ENCODE data around the gene SFT2D3. TPM values are rescaled to one million over a fixed set of nuclear protein-coding genes. Genes with fewer than 3 reads are reported as not detected.

The SFT2D3 gene
- total and polyA plus RNA-seq, 2 of the 13 experiments (the other 11 are each of a cell fraction or from before 2014, with no cell fraction given): 8.3 to 9.4 TPM

GRCh38 chr2:127700527-127701192, 637 bp upstream of the SFT2D3 start (continued):
- TF ChIP-seq DZIP1 (CRISPR knock-in tag; IDR thresholded peaks at IDR 0.05): no peak
- TF ChIP-seq, protein P1, sequence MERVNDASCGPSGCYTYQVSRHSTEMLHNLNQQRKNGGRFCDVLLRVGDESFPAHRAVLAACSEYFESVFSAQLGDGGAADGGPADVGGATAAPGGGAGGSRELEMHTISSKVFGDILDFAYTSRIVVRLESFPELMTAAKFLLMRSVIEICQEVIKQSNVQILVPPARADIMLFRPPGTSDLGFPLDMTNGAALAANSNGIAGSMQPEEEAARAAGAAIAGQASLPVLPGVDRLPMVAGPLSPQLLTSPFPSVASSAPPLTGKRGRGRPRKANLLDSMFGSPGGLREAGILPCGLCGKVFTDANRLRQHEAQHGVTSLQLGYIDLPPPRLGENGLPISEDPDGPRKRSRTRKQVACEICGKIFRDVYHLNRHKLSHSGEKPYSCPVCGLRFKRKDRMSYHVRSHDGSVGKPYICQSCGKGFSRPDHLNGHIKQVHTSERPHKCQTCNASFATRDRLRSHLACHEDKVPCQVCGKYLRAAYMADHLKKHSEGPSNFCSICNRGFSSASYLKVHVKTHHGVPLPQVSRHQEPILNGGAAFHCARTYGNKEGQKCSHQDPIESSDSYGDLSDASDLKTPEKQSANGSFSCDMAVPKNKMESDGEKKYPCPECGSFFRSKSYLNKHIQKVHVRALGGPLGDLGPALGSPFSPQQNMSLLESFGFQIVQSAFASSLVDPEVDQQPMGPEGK (CRISPR knock-in tag; IDR thresholded peaks at IDR 0.05): 0 out of 2 replicates have a peak, but pooled peaks have one; percentile 21
- no peak for TF ChIP-seq NFIB (CRISPR knock-in tag; IDR thresholded peaks at IDR 0.05; ENCODE audit: borderline replicate concordance)
- no peak for TF ChIP-seq SMAD1 (CRISPR knock-in tag; IDR thresholded peaks at IDR 0.05; ENCODE audit: borderline replicate concordance, low read depth)
- no peak for TF ChIP-seq THAP11 (CRISPR knock-in tag; IDR thresholded peaks at IDR 0.05)
- TF ChIP-seq ZNF34 (CRISPR knock-in tag; IDR thresholded peaks at IDR 0.05; ENCODE audit: borderline replicate concordance): no peak
- peak; percentile 88; the same call in 1 of the 2 replicates for TF ChIP-seq ZNF383 (CRISPR knock-in tag; IDR thresholded peaks at IDR 0.05; ENCODE audit: borderline replicate concordance)
- peak; percentile 50 for TF ChIP-seq RXRB (CRISPR knock-in tag; IDR thresholded peaks at IDR 0.05; ENCODE audit: borderline replicate concordance)
- TF ChIP-seq GATAD1 (CRISPR knock-in tag; IDR thresholded peaks at IDR 0.05): no peak
- TF ChIP-seq, protein P2, sequence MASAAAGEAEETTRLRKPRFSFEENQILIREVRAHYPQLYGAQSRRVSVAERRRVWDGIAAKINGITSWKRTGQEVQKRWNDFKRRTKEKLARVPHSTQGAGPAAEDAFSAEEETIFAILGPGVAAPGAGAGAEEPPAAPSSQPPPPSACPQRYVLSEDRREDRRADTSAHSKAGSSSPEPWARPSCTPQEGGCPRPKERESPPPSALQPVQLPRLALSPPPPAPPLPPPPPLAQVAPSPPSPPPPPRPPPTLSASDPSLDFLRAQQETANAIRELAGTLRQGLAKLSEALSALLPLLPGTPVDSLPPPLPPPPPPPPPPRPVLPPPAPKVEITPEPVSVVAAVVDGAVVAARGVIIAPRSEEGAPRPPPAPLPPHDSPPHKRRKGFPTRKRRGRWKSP (CRISPR knock-in tag; IDR thresholded peaks at IDR 0.05): peak; percentile 9; the same call in 1 of the 2 replicates
- no peak for TF ChIP-seq ZNF446 (CRISPR knock-in tag; IDR thresholded peaks at IDR 0.05)
- no peak for TF ChIP-seq ZNF333 (CRISPR knock-in tag; IDR thresholded peaks at IDR 0.05; ENCODE audit: borderline replicate concordance)
- TF ChIP-seq FOXK1 (CRISPR knock-in tag; IDR thresholded peaks at IDR 0.05; ENCODE audit: borderline replicate concordance, low read depth): peak; percentile 48; the same call in 1 of the 2 replicates
- 0 out of 2 replicates have a peak, but pooled peaks have one; percentile 7 for TF ChIP-seq SAFB2 (CRISPR knock-in tag; IDR thresholded peaks at IDR 0.05; ENCODE audit: borderline replicate concordance, low read depth)
- TF ChIP-seq ZNF781 (CRISPR knock-in tag; IDR thresholded peaks at IDR 0.05; ENCODE audit: borderline replicate concordance, not compliant biosample characterization): no peak
- TF ChIP-seq KLF6 (CRISPR knock-in tag; IDR thresholded peaks at IDR 0.05): no peak
- 0 out of 2 replicates have a peak, but pooled peaks have one; percentile 70 for TF ChIP-seq ZNF33B (CRISPR knock-in tag; IDR thresholded peaks at IDR 0.05)
- no peak; the same call in 1 of the 2 replicates for TF ChIP-seq ZNF276 (CRISPR knock-in tag; IDR thresholded peaks at IDR 0.05; ENCODE audit: low read depth)
- TF ChIP-seq HIVEP1 (CRISPR knock-in tag; IDR thresholded peaks at IDR 0.05): no peak
- TF ChIP-seq TRIM24 (CRISPR knock-in tag; IDR thresholded peaks at IDR 0.05): no peak
- no peak; the same call in none of the 2 replicates for TF ChIP-seq FOXC1 (CRISPR knock-in tag; IDR thresholded peaks at IDR 0.05; ENCODE audit: borderline replicate concordance)
- no peak; the same call in none of the 2 replicates for TF ChIP-seq TBX2 (CRISPR knock-in tag; IDR thresholded peaks at IDR 0.05; ENCODE audit: borderline replicate concordance)

Data from HepG2 (cell line).